ENCODE results near the gene CHIC2. TPM values are rescaled to one million over a fixed set of nuclear protein-coding genes. Genes with fewer than 3 reads are reported as not detected.

Gene CHIC2
- total and polyA plus RNA-seq, 2 of the 8 experiments (the other 6 are each of a cell fraction or from before 2014, with no cell fraction given), result 4.5 to 10.9 TPM

GRCh38 chr4:54004463-54004862 is 59.9 kb downstream of the CHIC2 start:
- 96% methylated on average over 2 of the region's 2 CpGs; no CpG with 5 or more reads in 1 of the 2 experiments for WGBS, 2 experiments (ENCODE audit: extremely low coverage in 1 of 2, insufficient coverage in 1 of 2, insufficient read length in 1 of 2, insufficient replicate concordance in 2 of 2, low coverage in 1 of 2, low lambda C conversion rate in 2 of 2, missing lambda C conversion rate in 1 of 2)
- no peak overlapping the region for H3K4me2 ChIP-seq (ENCODE audit: insufficient read depth in 1 of 2, low read depth in 2 of 2, low read length in 2 of 2)
- no peaks in the 10 kb centered on the region for H3K79me1 ChIP-seq (ENCODE audit: low read depth, low read length)
- no peak overlapping the region for H2BK20ac ChIP-seq (ENCODE audit: low read length)
- no peak overlapping the region for H2BK5ac ChIP-seq (ENCODE audit: low read depth, low read length)
- no peak overlapping the region for H3K56ac ChIP-seq (replicated peaks; ENCODE audit: insufficient read length, low read depth, low read length)
- H3K9ac ChIP-seq (replicated peaks in 1 of 4; ENCODE audit: extremely low read depth in 1 of 4, low read depth in 3 of 4, low read length in 3 of 4), result no peak overlapping the region
- no peak overlapping the region for H2BK15ac ChIP-seq (ENCODE audit: low read length)
- H3K4ac ChIP-seq (replicated peaks; ENCODE audit: insufficient read length, low read depth, low read length), result no peak overlapping the region
- H4K20me1 ChIP-seq (replicated peaks in 1 of 2; ENCODE audit: control insufficient read depth in 1 of 2, insufficient read depth in 2 of 2, low read length in 2 of 2), result no peaks in the 10 kb centered on the region
- CTCF ChIA-PET (ENCODE audit: partially characterized antibody), result interaction anchor here (1.1 kb wide), 1 partner anchor 9 kb away, joined by 4 read pairs; no protein-coding TSS in a partner anchor
- DNase-seq (ENCODE audit: low read depth in 1 of 2, low spot score in 2 of 2) (no peak), FAIRE-seq (no peak)
- no peaks in the 10 kb centered on the region for H3K23me2 ChIP-seq (ENCODE audit: low read depth, low read length)
- no peak overlapping the region for H3K14ac ChIP-seq (ENCODE audit: insufficient read length)
- no peak overlapping the region for H2AFZ ChIP-seq (ENCODE audit: low read length)
- H3K27me3 ChIP-seq (replicated peaks in 1 of 4; ENCODE audit: control insufficient read depth in 3 of 4, extremely low read depth in 1 of 4, insufficient read depth in 3 of 4, low read length in 3 of 4), result no peaks in the 10 kb centered on the region
- no peak overlapping the region for H3K4me3 ChIP-seq (ENCODE audit: extremely low read depth in 1 of 4, insufficient read depth in 2 of 4, low read depth in 3 of 4, low read length in 4 of 4)
- H3K36me3 ChIP-seq (ENCODE audit: control insufficient read depth in 2 of 4, insufficient read depth in 4 of 4, low read length in 3 of 4), result no peaks in the 10 kb centered on the region; a peak in 1 of 8 replicates
- no peaks in the 10 kb centered on the region for H3K79me2 ChIP-seq (ENCODE audit: control insufficient read depth in 1 of 2, insufficient read depth in 2 of 2, low read length in 2 of 2)
- no peaks in the 10 kb centered on the region for H3K9me3 ChIP-seq (ENCODE audit: insufficient read depth in 2 of 2, low read depth in 1 of 2, low read length in 1 of 2)
- H3K23ac ChIP-seq (ENCODE audit: insufficient read length), result no peak overlapping the region
- H2BK120ac ChIP-seq (replicated peaks; ENCODE audit: low read depth, low read length), result no peak overlapping the region
- H4K91ac ChIP-seq (replicated peaks; ENCODE audit: insufficient read length, low read length), result no peak overlapping the region
- no peak overlapping the region for H2BK12ac ChIP-seq (ENCODE audit: low read depth, low read length)
- H4K5ac ChIP-seq (ENCODE audit: insufficient read length, low read depth, low read length), result no peak overlapping the region
- H3K4me1 ChIP-seq (replicated peaks in 1 of 4; ENCODE audit: control insufficient read depth in 3 of 4, insufficient read depth in 4 of 4, low read length in 3 of 4), result peaks cover 0 to 3% (median 1%) of the 10 kb centered on the region in 4 experiments; a peak in 4 of 7 replicates
- H3K18ac ChIP-seq (ENCODE audit: extremely low read depth, low read length), result no peak overlapping the region
- no peak overlapping the region for H2AK5ac ChIP-seq (ENCODE audit: low read depth, low read length)
- no peak overlapping the region for H4K8ac ChIP-seq (ENCODE audit: extremely low read depth, insufficient read depth, low read length)
- POLR2A ChIA-PET (ENCODE audit: partially characterized antibody), result no interaction called here
- H3K27ac ChIP-seq (ENCODE audit: low read depth, low read length), result no peak overlapping the region
- TF ChIP-seq CBX5 (IDR thresholded peaks at IDR 0.05; ENCODE audit: low read depth, low read length), result no peak
- no peak for TF ChIP-seq BCL11A (IDR thresholded peaks at IDR 0.05; ENCODE audit: low read depth in 2 of 2, low read length in 2 of 2)
- TF ChIP-seq RFX5 (IDR thresholded peaks at IDR 0.05; ENCODE audit: borderline replicate concordance, low read depth, low read length), result no peak
- no peak for TF ChIP-seq HDAC6 (IDR thresholded peaks at IDR 0.05; ENCODE audit: low read depth, low read length)
- TF ChIP-seq KDM4A (IDR thresholded peaks at IDR 0.05; ENCODE audit: low read depth, low read length, severe bottlenecking), result no peak
- TF ChIP-seq BRCA1 (IDR thresholded peaks at IDR 0.05; ENCODE audit: low read depth, low read length), result no peak
- TF ChIP-seq EZH2 (IDR thresholded peaks at IDR 0.05; ENCODE audit: low read depth, low read length, severe bottlenecking), result no peak
- TF ChIP-seq FOSL1 (IDR thresholded peaks at IDR 0.05; ENCODE audit: insufficient read depth, low read depth, low read length), result no peak

All from H1 (cell line).